SU-DHL-6 (cell line): ENCODE data around the gene BICD1.

Experiments used
- H2AFZ ChIP-seq: fragments of 200-600 bp; sonication (generic); 2 replicates; pipeline ENCODE4 v1.6.1; 2014; ENCODE audit warnings: low read depth, mild to moderate bottlenecking, moderate library complexity, mixed read lengths, antibody characterized with exemption, low read length; ENCODE audit not compliant: severe bottlenecking
- H3F3A ChIP-seq: fragments of 200-600 bp; shearing (Covaris generic); 2 replicates; pipeline ENCODE4 v1.6.0; 2016; ENCODE audit warnings: antibody characterized with exemption, mild to moderate bottlenecking; ENCODE audit not compliant: insufficient read depth
- H3K27ac ChIP-seq: fragments of 200-600 bp; sonication (generic); 2 replicates; pipeline ENCODE4 v1.5.1; 2016; ENCODE audit warnings: low read depth, mild to moderate bottlenecking, low read length, moderate library complexity, mixed read lengths
- H3K27me3 ChIP-seq: fragments of 200-600 bp; sonication (generic), shearing (Covaris generic); 2 replicates; pipeline ENCODE4 v1.6.0; 2014; ENCODE audit warnings: mild to moderate bottlenecking, low read length
- H3K36me3 ChIP-seq: fragments of 200-600 bp; sonication (generic); 2 replicates; pipeline ENCODE4 v1.6.1; 2014; ENCODE audit warnings: mild to moderate bottlenecking, low read length, mixed read lengths
- H3K4me2 ChIP-seq: fragments of 300-600, 200-600 bp; shearing (Covaris generic), sonication (generic); 2 replicates; pipeline ENCODE4 v1.6.0; 2014; ENCODE audit warnings: low read length, low read depth, mild to moderate bottlenecking; ENCODE audit not compliant: poor library complexity, severe bottlenecking
- H3K4me3 ChIP-seq: fragments of 200-600 bp; sonication (generic); 2 replicates; pipeline ENCODE4 v1.5.1; 2014; ENCODE audit warnings: antibody characterized with exemption, low read length, mild to moderate bottlenecking, mixed read lengths; ENCODE audit not compliant: insufficient read depth, poor library complexity, severe bottlenecking
- H3K79me2 ChIP-seq: fragments of 200-600 bp; sonication (generic); 2 replicates; pipeline ENCODE4 v1.6.1; 2014; ENCODE audit warnings: mild to moderate bottlenecking, low read length, moderate library complexity; ENCODE audit not compliant: insufficient read depth
- H3K9ac ChIP-seq: fragments of 200-600 bp; sonication (generic); 2 replicates; pipeline ENCODE4 v1.7.0; 2014; ENCODE audit warnings: mild to moderate bottlenecking, low read length
- H3K9me2 ChIP-seq: fragments of 200-600 bp; sonication (generic); replicated peaks from 2 replicates; pipeline ENCODE4 v1.6.1; 2014; ENCODE audit warnings: low read length; ENCODE audit not compliant: insufficient read depth
- H3K9me3 ChIP-seq: fragments of 200-600 bp; sonication (generic); 2 replicates; pipeline ENCODE4 v1.6.1; 2014; ENCODE audit warnings: low read length, mixed read lengths; ENCODE audit not compliant: insufficient read depth
- H4K20me1 ChIP-seq: fragments of 200-600 bp; sonication (generic); 2 replicates; pipeline ENCODE4 v1.6.1; 2014; ENCODE audit warnings: low read depth, mild to moderate bottlenecking, antibody characterized with exemption, low read length, moderate library complexity, mixed read lengths
- EZH2phosphoT487 ChIP-seq: fragments of 200-600 bp; sonication (generic), shearing (Covaris generic); conservative IDR thresholded peaks from 2 replicates; pipeline ENCODE4 v1.6.1; 2018; ENCODE audit warnings: mild to moderate bottlenecking, antibody characterized with exemption, low read length, moderate library complexity, mixed read lengths
- TF ChIP-seq, protein P1 (sequence below): fragments of 200-600 bp; sonication (generic); IDR thresholded peaks from one replicate; pipeline ENCODE4 v1.5.1; 2017; ENCODE audit warnings: antibody characterized with exemption, mild to moderate bottlenecking, low read length, moderate library complexity; ENCODE audit not compliant: insufficient read depth, poor library complexity, severe bottlenecking

Gene BICD1

DNA sequence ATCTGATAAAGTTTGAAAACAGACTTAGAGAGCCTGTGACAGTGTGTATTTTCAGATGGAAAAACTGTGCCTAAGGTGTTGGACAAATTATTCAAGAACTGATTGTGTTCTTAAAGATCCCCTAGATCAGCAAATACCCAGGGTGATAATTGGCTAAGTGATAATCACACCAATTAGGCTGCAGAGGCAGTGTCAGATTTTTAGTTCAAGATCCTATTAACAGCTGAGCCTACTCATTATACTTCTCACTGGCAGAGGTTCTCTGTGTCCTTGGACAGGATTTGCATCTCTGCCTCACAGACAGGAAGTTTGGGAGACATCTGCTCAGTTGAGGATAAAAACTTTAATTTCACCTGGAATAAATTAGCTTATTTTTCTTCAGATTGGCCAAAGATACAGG is 288.4 kb downstream of the BICD1 start:
- Histone ChIP-seq H3K4me2 (no peak overlapping the region), H3F3A (peaks cover 8% of the 10 kb centered on the region), H3K9me2 (no peaks in the 10 kb centered on the region), H3K9me3 (no peaks in the 10 kb centered on the region), H2AFZ (no peak overlapping the region), H3K4me3 (no peak overlapping the region), H3K79me2 (no peaks in the 10 kb centered on the region), H4K20me1 (no peaks in the 10 kb centered on the region), H3K27ac (no peak overlapping the region), H3K27me3 (no peaks in the 10 kb centered on the region), H3K9ac (no peak overlapping the region), H3K36me3 (no peaks in the 10 kb centered on the region)
- no peak for TF ChIP-seq EZH2phosphoT487
- TF ChIP-seq, protein P1, sequence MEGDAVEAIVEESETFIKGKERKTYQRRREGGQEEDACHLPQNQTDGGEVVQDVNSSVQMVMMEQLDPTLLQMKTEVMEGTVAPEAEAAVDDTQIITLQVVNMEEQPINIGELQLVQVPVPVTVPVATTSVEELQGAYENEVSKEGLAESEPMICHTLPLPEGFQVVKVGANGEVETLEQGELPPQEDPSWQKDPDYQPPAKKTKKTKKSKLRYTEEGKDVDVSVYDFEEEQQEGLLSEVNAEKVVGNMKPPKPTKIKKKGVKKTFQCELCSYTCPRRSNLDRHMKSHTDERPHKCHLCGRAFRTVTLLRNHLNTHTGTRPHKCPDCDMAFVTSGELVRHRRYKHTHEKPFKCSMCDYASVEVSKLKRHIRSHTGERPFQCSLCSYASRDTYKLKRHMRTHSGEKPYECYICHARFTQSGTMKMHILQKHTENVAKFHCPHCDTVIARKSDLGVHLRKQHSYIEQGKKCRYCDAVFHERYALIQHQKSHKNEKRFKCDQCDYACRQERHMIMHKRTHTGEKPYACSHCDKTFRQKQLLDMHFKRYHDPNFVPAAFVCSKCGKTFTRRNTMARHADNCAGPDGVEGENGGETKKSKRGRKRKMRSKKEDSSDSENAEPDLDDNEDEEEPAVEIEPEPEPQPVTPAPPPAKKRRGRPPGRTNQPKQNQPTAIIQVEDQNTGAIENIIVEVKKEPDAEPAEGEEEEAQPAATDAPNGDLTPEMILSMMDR, result no peak

DNA sequence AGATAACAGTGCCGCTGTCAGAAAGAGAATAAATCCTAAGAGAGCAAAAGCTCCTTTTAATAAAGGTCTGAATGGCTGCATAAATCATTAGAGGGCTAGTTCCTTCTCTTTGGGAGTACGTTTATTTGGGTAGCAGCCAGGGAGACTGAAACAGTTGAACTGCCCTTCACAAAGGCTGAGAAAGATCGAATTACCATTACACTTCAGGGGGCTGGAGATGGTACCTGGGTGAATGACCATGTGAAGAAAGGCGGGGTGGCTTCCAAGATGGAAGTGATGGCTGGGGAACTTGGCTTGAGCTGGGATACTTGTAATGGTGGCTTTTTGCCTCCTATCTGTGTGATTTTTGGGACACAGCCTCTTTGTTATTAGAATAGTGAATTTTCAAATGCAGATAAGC is 291.0 kb downstream of the BICD1 start:
- no peaks in the 10 kb centered on the region for H3K79me2 ChIP-seq
- no peaks in the 10 kb centered on the region for H3K36me3 ChIP-seq
- H3K9me3 ChIP-seq, result no peaks in the 10 kb centered on the region
- TF ChIP-seq, protein P1, result no peak
- TF ChIP-seq EZH2phosphoT487, result no peak
- no peak overlapping the region for H3K4me3 ChIP-seq
- H4K20me1 ChIP-seq, result no peaks in the 10 kb centered on the region
- H2AFZ ChIP-seq, result no peak overlapping the region
- H3K27me3 ChIP-seq, result no peaks in the 10 kb centered on the region
- peaks cover 18% of the 10 kb centered on the region for H3F3A ChIP-seq
- H3K9ac ChIP-seq, result no peak overlapping the region
- no peak overlapping the region for H3K4me2 ChIP-seq
- H3K9me2 ChIP-seq, result no peaks in the 10 kb centered on the region
- H3K27ac ChIP-seq, result no peak overlapping the region

DNA sequence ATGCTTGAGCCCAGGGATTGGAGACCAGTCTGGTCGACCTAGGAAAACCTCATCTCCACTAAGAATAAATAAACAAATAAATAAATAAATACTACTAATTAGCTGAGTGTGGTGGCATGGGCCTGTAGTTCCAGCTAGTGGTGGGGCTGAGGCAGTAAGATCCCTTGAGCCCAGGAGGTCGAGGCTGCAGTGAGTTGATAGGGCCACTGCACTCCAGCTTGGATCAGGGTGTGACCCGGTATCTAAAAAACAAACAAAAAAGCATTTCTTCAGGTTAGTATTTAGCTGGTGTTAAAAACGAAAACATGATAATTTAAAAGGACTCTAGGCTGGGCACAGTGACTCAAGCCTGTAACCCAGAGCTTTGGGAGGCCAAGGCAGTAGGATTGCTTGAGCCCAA is 291.5 kb downstream of the BICD1 start:
- Histone ChIP-seq H3K4me2 (no peak overlapping the region), H3K27ac (no peak overlapping the region), H3F3A (peaks cover 18% of the 10 kb centered on the region), H3K9me3 (no peaks in the 10 kb centered on the region), H3K4me3 (no peak overlapping the region), H3K27me3 (no peaks in the 10 kb centered on the region), H4K20me1 (no peaks in the 10 kb centered on the region), H2AFZ (no peak overlapping the region), H3K9ac (no peak overlapping the region), H3K79me2 (no peaks in the 10 kb centered on the region), H3K36me3 (no peaks in the 10 kb centered on the region), H3K9me2 (no peaks in the 10 kb centered on the region)
- TF ChIP-seq, protein P1, result no peak
- TF ChIP-seq EZH2phosphoT487, result no peak
